HG03469 (cell line): Measurements from ENCODE around the gene CCDC137.

Experiments used
- ATAC-seq: cut with Tn5 transposase; IDR thresholded peaks from one replicate; pipeline ENCODE4 v1.9.1; 2021; ENCODE audit warnings: mild to moderate bottlenecking, moderate library complexity, moderate number of reproducible peaks; ENCODE audit not compliant: unreplicated experiment

CCDC137 gene

DNA sequence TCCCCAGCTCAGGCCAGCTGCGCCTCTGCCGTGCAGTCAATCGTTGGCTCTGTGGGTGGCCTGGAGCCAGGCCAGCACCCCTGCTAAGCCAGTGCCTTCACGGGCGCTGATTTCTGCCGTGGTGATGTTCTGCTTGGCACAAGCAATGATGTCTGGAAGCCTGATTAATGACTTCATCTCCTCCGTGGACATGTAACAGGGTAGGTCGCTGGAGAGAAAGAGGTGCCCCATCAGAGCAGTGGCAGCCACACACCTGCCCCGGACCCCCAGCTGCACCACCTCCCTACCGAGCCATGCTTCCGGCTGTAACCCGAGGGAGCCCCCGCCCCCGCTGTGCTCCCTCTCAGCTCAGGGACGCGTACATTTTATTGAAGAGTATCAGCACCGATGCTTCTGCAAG, 15.1 kb downstream of the CCDC137 start:
- no peak for ATAC-seq

GRCh38 chr17:81682565-81683207, 16.1 kb downstream of the CCDC137 start:
- no peak for ATAC-seq

DNA sequence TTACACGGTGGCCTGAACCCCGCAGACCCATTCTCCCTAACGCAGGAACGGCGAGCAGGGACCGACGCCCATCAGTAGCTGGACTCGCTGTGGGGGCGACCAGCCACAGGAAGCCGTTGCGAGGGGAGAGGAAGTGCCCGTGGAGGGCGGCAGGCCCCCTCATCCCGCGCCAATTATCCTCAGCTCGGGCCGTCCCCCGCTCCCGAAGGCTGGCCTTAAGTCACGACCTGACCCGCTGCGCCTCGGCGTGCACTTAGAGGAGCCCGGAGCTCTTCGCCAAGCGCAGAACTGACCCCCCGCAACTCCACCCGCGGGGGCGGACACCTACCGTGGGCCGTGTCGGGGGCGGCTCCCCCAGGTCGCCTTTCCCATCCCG, 16.7 kb downstream of the CCDC137 start:
- peak; percentile 5 for ATAC-seq

DNA sequence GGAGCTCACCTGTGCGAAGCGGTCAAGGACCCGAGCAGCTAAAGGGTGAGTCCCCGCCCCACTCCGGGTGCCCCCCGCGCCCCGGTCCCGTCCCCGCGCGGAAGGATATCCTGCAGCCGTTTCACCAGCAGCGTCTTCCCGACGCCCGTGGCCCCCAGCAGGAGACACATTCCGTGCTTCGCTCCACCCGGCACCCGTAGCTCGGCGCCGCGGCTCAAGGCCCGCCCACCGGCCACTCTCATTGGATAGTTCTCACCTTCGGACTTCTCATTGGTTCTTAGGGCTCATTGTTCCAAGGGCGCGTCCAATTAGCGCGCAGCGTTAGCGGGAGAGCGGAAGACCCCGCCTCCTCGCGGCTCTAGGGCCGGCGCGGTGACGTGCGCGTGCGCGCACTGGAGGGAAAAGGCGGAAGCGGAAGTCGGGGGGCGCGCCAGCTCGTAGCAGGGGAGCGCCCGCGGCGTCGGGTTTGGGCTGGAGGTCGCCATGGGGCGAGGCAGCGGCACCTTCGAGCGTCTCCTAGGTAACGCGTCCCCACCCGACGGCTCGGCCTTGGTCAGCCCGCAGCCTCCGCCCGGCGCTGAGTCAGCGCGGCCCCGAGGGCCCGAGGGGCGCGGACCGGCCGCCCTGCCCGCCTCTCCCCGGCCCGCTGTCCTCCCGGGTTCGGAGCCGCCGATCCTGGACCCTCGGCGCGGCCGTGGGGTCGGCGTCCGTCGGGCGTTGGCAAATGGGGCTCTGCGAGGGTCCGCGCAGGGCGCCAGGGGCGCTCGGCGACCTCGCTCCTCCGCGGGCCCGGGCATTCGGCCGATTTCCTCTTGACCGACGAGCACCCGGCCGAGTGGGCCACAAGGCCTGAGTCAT, 17.3 kb downstream of the CCDC137 start, which contains the start of the genes ARL16 and HGS:
Gene ARL16, minus strand, starts transcription at position 214 of the 858 bp plus-strand sequence. Its CDS starts 44 bp downstream, at position 170.
Gene HGS, plus strand, starts transcription at position 428 of the 858 bp plus-strand sequence. Its CDS starts 56 bp downstream, at position 484.
- peak; percentile 78 for ATAC-seq

DNA sequence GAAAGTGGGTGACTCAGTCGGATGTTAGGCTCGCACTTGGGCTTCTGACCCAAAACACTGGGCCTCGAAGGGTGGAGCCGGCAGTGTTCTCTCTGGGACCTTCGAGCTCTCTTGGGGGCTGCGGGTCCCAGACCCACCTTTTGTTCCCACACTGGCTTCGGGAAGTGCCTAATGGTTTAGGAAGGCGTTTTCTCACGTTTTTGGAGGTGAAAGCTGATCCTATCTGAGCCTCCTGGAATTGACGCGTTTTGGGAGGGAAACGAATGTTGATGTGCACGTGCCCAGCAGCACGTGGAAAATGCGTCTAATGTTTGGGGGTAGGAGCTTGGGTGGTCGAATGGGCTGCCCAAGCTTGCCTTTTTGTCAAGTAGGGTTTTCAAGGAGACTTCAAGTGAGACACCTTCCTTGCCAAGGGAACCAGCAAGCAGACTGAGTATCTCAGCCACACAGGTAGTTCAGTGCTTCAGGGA, 17.9 kb downstream of the CCDC137 start:
- ATAC-seq = no peak

GRCh38 chr17:81685108-81685507, 18.6 kb downstream of the CCDC137 start:
- ATAC-seq = no peak

GRCh38 chr17:81686614-81687013, 20.1 kb downstream of the CCDC137 start:
- ATAC-seq = no peak

DNA sequence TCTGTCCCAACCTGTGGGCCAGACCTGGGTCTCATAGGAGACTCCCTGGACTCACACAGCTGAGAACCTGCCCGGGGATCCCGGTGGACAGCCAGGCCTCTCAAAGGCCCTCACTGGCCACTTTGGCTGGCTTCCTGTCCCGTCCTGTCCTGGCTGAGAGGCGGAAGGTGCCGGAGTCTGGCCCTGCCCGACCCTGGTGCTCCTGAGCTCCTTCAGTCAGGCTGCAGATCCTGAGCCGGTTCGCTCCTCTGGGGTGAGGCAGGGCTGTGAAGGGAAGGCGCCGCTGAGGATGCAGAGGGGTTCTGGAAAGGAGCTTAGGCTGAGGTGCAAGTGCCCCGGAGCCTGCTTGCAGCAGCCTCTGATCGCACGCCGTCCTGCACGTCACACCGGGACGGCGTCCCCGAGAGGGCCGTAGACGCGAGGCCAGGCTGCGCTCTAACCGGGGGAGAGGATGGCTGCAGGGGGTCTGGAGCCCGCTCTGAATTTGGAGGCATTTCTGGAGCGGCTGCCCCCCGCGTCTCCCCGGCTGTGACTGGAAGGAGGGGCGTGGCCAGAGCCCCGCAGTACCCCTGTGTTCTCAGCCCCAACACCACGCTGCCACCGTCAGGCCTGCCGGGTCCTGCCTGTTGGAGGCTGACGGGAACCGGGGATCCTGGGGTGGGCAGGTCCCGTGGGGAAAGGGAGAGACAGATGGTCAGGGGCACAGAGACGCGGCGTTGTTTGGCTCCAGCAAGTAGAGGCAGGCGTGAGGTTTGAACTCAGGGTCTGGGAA, 21.4 kb downstream of the CCDC137 start:
- no peak for ATAC-seq

DNA sequence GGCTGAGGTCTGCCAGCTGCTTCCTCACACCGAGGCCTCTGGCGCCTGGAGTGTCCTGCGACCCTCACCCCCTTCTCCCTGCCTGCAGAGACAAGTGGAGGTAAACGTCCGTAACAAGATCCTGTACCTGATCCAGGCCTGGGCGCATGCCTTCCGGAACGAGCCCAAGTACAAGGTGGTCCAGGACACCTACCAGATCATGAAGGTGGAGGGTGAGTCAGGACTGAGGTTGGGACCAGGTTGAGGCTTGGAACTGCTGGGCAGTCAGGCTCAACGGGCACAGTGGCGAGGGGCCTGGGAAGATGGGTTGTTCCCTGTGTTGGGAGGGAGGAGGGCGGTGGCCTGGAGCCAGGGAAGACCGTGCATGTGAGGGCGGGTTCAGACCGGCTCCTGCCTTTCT, 22.1 kb downstream of the CCDC137 start:
- ATAC-seq = no peak

GRCh38 chr17:81690066-81690465, 23.5 kb downstream of the CCDC137 start:
- no peak for ATAC-seq

DNA sequence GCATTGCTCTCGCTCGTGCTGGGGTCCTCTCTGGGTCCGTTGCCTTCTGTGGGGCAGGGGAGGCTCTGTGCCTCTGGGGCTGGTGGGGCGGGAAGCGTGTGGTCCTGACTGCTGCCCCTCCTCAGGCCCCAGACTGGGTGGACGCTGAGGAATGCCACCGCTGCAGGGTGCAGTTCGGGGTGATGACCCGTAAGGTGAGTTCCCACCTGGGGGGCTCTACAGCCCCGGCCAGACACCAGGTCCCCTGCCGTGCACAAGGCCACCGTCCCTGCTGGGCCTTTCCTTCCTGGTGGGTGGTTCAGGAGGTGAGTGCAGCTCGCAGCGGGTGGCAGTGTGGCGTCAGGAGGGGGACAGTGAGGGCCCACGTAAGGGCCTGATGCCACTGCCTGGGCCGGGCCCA, 24.0 kb downstream of the CCDC137 start:
- no peak for ATAC-seq

DNA sequence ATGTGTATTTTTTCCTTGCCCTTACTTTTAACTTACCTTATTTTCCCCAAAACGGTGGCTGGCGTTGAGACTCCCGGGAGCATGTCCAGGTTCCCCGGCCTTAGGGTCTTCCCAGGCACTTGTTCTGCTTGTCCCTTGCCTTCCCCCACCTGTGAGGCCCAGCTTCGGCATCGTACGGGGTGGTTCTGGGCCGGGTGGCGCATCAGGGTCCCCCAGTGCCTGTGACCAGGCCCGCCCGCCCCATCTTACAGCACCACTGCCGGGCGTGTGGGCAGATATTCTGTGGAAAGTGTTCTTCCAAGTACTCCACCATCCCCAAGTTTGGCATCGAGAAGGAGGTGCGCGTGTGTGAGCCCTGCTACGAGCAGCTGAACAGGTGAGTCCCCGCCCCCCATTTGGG, 24.7 kb downstream of the CCDC137 start:
- ATAC-seq = no peak

DNA sequence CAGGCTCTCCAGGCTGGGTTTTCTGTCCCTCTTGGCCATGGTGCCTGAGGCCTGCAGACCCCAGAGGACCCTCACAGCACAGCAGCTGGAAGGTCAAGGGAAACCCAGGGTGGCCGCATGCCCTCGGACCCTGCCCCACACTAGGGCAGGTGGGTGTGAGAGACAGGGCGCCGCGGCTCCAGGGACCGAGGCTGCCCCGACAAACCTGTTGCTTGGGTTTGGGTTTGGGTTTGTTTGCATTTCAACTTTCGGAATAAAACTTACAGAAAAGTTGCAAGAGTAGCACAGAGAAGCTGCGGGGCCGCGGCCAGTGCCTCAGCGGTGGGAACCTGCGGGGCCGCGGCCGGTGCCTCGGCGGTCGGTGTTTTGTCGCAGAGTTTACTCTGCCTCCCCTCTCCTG, 25.1 kb downstream of the CCDC137 start:
- no peak for ATAC-seq

DNA sequence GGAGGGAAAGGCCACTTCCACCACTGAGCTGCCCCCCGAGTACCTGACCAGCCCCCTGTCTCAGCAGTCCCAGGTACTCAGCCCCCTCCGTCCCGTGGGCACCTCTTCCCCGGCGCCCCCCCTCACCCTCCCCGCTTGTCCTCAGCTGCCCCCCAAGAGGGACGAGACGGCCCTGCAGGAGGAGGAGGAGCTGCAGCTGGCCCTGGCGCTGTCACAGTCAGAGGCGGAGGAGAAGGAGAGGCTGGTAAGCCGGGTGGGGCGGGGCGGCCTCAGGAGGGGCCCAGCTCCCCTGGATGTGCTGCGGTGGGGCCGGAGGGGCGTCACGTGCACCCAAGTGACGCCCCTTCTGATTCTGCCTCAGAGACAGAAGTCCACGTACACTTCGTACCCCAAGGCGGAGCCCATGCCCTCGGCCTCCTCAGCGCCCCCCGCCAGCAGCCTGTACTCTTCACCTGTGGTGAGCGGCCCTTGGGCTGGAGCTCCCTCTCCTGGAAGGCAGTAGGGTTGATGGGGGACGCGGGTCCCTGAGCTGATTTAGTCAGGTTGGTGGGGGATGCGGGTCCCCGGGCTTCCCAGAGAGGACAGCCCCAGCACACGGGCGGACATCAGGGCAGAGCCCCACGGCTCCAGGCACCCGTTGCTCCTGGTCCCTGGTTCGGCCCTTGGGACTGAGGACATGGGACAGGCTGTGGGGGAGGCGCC, 27.1 kb downstream of the CCDC137 start:
- ATAC-seq = no peak

- ATAC-seq = no peak
These were observed 28.3 kb downstream of the CCDC137 start for GRCh38 chr17:81694810-81695209.

DNA sequence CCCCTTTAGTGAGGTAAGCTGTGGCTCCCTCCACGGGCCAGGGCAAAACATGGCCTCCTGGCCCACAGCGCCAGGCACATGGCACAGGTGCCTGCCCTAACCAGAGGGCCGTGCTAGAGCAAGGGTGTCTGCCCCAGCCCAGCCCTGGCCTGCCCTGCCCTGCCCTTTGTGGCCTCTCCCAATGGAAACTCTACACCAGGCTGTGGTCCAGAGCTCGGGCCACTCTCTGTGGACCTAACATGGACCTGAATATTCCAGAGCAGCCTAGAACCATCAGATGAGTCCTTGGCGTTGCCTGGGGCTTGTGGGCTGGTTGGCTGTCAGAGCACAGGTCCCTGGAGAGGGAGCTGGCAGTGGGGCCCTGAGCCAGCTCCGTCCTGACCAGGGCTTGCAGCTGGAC, 28.7 kb downstream of the CCDC137 start:
- ATAC-seq = no peak

DNA sequence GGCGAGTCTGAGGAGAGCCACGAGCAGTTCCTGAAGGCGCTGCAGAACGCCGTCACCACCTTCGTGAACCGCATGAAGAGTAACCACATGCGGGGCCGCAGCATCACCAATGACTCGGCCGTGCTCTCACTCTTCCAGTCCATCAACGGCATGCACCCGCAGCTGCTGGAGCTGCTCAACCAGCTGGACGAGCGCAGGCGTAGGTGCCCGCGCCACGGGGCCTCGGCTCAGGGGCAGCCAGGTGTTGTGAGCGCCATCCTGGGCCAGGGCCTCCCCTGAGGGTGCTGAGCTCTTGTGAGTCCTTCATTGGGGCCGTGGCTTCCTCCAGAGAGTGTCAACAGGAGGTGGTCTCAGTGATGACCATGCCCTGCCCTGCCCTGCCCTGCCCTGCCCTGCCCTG, 29.3 kb downstream of the CCDC137 start:
- no peak for ATAC-seq

- ATAC-seq = no peak
These were observed 29.8 kb downstream of the CCDC137 start for GRCh38 chr17:81696218-81696941.

- no peak for ATAC-seq
These were observed 30.9 kb downstream of the CCDC137 start for GRCh38 chr17:81697261-81698044.
